Inferior parietal cortex (tissue), 1 donor: ENCODE data around the gene ANKRD36C.
A peak's percentile ranks its signal among the peaks of the same experiment; 100 is the strongest.
"Not testable (repeated sequence)": the region's sequence is repeated elsewhere in the genome, so short reads cannot be mapped to it uniquely, and the experiment has no call there.

Experiments
- DNase-seq: peaks from one replicate; pipeline ENCODE4 v3.0.0-alpha.2; 2016; ENCODE audit errors: extremely low spot score

The ANKRD36C gene

DNA sequence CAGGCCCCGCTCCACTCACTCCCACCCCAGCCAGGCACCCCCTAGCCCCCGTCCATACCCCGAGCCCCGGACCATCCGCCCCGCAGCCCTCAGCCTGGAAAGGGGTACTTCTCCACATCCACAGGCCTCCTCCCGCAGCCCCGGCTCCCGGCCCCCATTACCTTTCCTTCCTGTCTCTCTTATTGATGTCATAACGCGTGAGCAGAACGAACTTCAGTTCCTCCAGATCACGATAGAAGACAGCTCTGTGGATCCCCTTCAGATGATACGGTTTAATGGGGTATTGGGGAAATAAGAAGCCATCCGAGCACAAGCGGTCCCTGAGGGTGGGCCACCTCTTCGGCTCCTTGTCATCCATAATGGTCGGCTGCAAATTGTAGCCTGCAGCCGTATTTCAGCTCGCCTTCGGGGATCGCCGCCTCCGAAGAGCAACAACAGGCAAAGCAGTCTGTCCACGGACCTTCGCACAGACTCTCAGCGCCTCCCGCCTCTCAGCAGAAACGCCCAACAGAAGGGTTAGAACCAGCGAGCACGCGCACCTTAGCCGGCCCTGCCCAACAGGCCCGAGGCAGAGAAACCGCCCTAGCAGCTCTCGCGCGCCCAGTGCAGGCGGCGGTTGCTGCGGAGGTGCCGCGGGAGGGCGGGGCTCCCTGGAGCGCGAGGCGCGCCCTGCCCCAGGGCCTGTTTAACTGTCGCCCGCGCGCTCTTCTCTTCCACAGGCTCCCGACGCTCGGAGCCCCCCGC lies at the start of gene ANKRD36C:
Gene ANKRD36C (minus strand): TSS at position 474 of the 744 bp plus-strand sequence. CDS start 116 bp downstream, at position 358.
- DNase-seq = peak; percentile 44

DNA sequence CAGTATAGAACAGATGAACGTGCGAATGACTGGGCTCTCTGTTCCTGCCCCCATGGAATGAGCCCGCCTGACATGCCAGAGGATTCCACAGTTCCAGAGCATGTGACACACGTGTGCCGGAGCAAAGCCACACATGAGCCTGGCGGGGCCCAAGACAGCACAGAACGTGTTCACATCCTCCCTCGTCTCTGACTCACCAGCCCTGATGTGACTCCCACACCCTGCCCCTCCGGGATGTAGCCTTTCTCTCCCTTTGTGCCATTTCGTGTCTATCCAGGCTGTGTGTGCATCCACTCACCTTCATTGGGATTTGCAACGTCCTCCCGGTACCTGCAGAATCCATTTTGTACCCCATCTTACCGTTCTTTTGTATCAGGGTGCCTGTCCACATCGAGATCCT lies 43.9 kb upstream of the ANKRD36C start:
- not testable (repeated sequence) for DNase-seq

DNA sequence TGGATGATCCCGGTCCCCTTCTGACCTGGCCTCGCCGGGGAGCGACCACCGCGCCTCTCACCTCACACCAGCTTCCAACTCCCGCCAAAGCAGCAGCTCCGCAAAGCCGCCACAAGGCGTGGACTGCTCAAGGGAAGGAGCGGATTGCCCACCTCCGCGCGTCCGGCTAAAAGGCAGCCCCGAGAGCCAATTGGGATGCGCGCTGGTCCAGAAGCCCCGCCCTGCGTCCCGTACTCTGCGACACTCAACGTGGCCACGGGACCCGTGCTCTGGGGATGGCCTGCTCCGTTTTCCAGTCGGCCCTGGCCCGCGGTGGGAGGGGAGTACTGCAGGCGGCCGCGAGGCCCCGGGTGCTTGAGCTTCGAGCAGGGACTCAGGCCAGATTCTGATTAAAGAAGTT lies 43.2 kb upstream of the ANKRD36C start, which contains the start of gene GPAT2:
Gene GPAT2 (minus strand): TSS at position 125 of the 400 bp plus-strand sequence. CDS start 2,557 bp downstream, outside the sequence.
- DNase-seq = not testable (repeated sequence)

DNA sequence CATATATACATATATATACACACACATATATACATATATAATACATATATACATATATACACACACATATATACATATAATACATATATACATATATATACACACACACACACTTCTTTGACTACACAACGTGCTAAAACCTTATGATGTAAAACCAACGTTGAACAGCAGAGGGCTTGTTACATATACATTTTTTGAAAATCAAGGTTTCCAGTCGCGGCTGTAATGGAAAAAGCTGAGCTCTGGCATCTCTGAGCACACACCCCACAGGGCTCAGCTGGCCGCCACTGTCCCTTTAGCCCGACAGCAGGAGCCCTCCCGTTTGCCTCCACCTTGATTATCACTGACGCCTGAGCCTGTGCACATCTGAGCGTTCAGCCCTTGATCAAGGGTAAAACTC lies 42.4 kb upstream of the ANKRD36C start:
- not testable (repeated sequence) for DNase-seq

DNA sequence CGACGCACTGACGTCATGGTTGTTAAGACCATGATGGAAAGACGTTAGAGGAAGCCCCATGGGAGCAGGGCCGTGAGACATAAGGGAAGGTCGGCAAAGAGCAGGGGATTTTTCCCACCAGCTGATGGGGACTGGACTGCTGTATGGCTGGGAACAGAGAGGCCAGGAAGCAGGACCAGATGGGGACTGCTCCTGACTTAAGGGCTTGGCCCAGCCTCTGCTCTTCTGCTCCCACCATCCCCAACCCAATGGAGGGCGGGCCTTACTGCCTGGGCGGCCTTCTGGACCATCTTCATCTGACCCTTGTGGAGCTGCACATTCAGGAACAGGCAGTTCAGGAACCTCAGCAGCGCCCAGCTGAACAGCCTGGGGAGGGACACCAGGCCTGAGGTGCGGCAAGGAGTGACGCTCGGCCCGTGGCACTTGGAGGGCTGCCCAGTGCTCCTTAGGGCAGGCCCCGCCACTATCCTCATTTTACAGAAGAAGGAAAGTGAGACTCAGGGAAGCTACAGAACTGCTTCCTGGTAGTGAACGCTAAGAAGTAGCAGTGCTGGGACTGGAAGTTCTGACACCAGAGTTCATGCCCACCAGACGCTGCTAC lies 36.2 kb upstream of the ANKRD36C start:
- not testable (repeated sequence) for DNase-seq

DNA sequence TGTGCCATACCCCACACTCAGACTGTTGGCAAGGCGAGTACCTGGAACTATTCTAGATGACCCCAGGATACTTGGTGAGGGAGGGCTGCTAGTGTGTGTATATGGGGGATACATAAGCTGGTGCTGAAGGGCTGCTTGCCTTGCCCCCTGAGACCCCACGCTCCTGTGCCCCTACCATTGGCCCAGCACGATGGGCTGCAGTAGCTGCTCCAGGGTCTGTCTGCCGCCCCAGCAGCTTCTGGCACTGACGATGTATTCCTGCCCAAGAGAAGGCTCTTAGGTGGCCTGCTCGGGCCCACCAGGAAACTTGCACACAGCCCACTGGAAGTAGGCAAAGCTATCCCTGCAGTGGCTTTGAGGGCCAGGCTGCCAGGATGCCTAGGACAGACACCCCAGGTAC lies 34.1 kb upstream of the ANKRD36C start:
- DNase-seq = not testable (repeated sequence)

DNA sequence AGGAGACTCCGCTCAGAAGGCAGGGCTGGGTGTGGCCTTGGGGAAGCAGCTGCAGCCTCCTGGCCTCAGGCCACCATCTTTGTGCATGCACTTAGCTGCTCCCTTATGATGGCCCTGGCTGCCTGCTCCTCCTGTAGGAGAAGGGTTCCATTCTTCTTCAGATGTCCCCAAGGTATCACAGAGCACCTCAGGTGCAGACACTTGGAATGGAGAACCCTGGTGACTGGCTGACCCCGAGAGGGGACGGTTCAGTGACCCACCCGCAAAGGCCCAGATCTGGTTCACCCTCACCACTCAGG lies 33.5 kb upstream of the ANKRD36C start:
- DNase-seq = no peak

DNA sequence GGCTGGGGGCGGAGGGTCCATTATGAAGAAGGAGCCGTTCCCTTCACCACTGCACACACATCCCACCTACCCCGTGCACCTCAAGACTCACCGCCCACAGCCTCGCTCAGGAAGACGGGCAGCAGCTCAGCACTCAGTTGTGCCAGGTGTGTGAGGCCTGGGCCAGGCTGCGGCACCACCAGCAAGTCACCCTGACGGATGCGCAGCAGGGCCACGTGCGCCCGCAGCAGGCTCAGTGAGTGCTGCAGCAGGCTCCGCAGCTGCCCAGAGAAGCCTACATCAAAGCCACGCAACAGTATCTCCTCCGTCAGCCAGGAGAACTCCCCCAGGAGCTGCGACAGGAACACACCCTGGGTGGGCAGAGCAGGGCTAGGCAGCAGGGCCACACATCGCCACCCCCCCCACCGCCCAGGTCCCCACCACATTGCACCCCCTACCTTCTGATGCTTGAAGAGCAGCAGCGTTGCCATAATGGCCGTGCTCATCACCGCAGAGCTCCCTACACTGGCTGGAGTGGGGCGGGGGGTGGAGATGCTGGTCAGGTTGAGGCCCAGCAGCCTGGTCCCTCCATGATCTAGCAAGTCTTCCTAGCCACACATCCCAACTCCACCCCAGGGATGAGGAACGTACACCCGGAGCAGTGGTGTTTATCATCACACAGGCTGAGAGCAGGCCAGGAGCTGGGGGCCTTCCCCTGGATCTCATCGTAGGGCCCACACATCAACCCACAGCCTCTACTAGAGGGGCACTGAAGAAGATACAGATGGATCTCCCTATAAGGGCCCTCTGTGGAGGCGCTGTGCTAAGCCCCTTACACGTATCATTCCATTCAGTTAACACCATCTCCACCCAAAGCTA lies 32.9 kb upstream of the ANKRD36C start:
- DNase-seq = no peak

DNA sequence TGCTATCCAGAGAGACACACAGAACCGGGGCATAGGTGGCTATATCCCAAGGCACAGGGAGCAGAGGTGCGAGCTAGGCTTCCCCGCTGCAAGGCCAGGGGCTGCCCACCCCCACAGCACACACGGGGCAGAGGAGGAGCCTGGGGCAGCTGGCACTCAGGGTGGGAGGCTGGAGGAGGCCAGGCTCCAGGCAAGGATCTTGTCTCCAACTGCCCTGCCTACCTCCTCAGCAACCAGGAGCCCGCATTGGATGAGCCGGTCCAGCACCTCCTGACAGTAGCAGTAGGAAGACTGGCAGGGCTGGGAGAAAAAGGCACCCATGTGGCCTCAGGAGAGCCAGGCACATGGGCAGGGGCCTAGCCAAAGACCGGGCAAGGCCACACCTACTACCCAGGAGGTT lies 32.1 kb upstream of the ANKRD36C start:
- not testable (repeated sequence) for DNase-seq

DNA sequence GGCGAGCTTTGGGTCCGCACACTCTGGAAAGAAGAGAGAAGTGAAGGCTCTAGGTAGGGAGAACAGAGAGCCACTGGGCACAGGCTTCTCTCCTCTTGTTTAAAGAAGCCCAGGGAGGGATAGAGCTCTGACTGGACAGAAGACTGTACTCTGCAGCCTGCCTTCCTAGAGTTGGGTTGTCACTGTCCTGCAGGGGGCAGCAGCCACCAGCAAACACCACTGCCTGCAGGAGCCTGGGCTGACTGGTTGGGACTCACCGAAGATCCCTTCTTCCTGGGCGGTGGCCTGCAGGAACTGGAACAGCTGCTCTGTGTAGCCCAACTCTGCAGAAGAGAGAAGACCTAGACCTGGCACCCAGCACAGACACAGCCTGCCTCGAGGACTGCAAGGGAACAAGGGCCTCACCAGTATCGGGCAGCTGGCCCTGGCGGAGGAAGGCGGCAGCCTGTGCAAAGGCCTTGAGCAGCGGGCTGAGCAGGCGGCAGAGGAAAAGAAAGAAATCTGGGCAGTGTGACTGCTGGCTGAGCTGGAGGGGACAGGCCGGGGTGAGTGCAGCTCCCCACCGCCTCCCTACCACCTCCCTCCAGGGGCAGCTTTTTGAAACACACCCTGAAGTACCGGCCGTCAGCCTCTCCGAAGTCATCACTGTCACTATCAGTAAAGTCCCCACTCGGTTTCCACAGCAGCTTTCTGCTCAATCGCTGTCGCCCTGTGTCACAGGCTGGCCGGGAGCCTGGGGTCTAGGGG lies 31.2 kb upstream of the ANKRD36C start:
- peak; percentile 88 for DNase-seq

DNA sequence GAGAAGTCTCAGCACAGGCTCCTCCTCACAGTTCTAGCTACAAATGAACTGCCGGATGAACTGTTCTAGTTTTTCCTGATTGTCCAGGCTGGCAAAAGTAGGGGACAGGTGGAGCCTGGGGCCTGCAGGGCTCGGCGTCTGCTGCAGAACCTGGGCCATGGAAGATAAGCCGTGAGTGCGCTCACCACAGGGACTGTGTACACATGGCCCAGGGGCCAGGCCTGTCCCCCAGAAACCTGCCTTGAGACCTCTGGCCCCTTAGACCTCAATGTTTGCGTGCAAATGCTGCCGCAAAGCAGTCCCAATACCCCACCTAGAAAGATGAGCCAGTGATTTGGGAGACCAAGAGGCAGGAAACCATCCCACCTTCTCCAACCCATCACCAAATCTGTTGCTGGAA lies 30.5 kb upstream of the ANKRD36C start:
- DNase-seq = not testable (repeated sequence)

DNA sequence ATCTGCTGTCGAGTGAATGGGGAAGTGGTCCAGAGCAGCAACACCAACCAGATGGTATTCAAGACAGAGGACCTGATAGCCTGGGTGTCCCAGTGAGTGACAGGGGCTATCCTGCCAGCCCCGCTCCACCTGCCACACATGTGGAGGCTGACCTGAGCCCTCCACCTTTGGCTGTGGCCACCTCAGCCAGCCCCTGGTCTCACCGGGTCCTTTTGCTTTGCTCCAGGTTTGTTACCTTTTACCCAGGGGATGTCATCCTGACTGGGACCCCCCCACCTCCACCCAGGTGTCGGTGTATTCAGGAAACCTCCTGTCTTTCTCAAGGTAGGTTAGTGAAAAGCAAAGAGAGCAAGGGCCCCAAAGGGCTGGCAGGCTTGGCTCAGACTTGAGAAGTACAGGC lies 29.5 kb upstream of the ANKRD36C start:
- not testable (repeated sequence) for DNase-seq

DNA sequence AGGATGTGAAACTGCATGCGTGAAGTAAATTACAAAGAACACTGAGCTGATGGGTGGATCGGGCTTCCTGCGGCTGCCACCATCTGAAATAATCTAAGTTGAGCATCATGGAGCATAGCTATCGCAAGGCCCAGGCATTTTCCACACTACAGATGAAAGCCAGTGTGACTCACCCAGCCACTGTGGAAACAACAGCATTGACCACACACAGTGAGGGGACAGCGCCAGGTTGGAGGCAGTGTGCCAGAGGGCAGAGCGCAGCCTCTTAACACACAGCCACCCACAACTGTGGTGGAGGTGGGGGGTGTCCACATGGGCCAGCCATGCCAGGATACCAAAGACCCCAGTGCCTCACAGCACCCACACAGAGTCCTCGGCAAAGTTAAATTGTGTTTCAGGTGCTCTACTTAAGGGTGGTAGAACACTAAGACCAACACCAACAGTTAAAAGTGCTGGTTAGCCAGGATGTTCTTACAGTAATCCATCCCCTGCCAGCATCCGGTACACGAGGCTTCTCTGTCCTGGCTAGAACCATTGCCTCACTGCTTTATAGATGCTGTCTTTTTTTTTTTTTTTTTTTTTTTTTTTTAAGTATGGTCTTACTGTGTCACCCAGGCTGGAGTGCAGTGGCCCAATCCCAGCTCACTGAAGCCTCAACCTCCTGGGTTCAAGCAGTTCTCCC lies 28.4 kb upstream of the ANKRD36C start:
- not testable (repeated sequence) for DNase-seq

DNA sequence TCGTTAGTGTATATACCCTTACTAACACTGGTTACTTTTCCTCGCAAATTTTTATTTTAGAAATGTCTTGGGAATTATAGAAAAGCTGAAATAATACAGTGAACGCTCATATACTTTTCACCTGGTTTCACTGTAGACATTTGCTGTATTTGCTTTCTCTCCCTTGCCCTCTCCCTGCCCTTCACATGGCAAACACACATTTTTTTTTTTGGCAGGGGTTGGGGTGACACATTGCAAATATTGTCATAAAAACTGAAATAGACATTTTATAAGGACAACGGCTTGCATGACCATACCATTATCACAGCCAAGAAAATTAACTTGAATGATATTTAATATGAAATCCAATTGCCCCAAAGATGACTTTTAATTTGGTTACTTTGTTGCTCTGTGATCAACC lies 24.7 kb upstream of the ANKRD36C start:
- DNase-seq = not testable (repeated sequence)

DNA sequence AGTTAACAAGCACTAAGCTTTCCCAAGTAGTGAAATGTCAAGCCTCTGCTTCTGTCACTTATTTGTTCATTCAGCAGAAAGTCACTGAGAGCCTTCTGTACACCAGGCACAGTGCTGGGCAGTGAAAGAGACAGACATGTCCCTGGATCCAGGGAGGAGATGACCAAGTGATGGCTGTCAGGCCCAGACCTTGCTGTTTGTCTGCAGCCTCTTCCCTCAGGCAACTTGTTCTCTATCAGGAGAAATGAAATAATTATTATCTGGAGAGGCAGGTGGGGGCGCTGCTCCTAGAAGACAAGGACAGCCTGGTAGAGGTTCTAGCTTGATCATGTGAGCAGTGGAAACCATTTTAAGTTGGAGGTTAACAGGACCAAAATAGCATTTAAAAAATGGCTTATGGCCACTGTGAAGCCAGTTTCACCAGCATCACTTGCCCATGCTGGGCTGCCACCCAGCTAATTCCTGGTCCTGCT lies 21.2 kb upstream of the ANKRD36C start:
- DNase-seq = not testable (repeated sequence)

DNA sequence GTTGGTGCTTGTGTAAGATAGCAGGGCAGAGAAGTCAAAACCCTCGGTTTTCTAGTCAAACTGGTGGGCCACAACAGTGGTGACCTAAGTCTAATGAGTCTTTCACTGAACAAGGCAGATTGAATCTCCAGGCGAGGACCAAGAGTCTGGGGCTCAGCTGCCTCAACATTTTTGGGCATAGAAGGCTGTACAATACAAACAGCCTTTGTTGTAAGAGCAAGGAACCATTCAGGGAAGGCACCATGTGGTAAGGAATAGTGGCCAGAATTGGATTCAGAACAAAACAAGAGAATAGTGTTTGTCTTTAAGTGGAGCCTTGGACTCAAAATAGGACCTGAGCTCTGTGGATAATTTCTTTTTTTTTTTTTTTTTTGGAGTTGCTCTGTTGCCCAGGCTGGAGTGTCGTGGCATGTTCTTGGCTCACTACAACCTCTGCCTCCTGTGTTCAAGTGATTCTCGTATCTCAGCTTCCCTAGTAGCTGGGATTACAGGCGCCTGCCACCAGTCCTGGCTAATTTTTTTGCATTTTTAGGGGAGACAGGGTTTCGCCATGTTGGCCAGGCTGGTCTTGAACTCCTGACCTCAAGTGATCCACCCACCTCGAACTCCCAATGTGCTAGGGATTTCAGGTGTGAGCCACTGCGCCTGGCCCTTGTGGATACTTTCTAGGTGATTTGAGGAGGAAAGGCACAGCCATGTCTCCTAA lies 20.6 kb upstream of the ANKRD36C start:
- DNase-seq = peak; percentile 59

DNA sequence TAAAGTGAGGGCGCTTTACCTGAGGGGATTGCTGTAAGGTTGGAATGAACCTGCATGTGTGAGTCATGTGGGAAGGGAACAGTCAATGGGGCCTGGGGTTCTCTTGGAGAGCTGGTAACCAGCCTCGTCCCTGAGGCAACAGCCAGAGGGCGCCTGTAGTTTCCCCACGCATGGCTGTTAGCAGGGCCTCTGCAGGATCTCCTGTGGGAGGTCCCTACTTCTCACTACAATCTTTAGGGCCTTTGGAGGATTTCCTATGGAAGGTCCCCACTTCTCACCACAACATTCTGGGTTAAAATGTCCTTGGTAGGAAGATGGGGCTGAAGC lies 19.5 kb upstream of the ANKRD36C start:
- DNase-seq = not testable (repeated sequence)

DNA sequence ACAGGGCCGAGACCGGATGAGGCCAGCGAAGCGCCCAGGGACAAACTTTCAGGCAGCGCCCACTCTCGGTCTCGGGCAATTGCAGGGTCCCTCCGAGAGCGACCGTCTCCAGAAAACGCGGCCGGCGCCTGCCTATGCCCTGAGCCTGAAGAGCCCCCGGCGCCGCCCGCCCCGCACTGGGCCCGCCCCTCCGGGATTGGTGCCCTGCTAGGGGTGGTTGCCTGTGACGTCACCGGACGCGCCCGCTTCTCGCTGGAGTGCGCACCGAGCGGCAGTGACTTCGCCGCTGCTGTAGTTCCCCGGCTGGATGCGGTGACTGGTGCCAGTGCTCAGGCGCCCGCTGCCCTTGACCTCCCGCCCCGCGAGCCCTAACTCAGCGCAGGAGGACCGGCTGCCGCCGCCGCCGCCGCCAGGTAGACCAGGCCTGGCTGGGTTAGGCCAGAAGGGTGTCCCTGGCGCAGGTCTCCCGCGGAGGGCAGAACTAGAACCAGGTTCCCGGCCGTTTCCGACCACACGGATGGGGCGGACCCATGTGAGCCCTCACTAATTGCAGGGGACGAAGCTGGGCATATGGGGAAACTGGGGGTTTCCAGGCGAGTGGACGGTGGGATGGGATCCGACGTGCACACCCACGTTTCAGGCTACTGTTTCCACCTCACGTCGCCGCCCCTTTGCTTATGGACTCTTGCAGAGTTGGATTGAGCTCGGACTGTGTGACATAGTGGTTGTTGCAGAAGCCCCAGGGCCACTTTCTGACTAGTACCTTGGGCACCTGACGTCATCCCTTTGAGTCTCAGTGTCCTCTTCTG lies 18.9 kb upstream of the ANKRD36C start:
- peak; percentile 91 for DNase-seq

DNA sequence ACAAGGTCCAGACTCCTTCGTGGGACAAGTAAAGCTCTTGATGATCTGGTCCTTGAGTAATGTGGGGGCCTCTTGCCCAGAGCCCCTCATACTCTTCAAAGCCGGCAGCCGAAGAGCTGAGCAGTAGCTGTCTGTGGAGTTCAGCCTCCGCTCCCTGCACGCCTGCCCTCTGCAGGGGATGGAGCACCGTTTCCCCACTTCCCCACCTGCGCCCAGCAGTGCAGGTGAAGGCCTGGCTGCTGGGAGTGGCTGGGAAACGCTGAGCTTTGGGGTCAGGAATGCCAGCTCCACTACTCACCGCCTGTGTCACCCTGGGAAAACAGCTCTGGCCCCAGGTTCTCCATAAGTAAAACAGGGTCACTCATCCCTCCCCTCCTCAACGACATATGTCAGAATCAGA lies 18.2 kb upstream of the ANKRD36C start:
- not testable (repeated sequence) for DNase-seq

DNA sequence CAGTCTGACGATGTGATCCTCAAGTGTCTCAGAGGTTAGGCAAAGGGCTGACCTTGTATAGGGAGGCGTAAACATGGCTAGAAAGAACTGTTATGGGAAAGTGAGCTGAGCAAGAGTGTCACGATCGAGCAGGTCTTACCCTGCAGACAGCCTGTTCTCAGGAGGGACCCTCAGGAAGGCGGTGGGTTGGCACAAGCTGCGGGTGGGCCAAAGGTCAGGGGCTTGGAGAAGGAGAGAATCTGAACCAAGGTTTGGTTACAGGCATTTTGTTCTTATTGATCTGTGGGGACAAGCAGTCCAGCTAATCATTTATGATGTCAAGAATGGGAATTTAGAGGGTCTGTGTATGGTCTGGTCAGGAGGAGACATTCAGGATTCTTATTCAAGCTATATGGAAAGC lies 16.4 kb upstream of the ANKRD36C start:
- DNase-seq = not testable (repeated sequence)
